ENCODE data around the gene SMC1A. TPM values are rescaled to one million over a fixed set of nuclear protein-coding genes. Genes with fewer than 3 reads are reported as not detected.
"Not testable (repeated sequence)": the region's sequence is repeated elsewhere in the genome, so short reads cannot be mapped to it uniquely, and the experiment has no call there.

The SMC1A gene
- total RNA-seq (2021), result 114 and 162 TPM in 2 replicates
- Bru-seq, nascent RNA, result percentile 94 among the genes with signal in this experiment
- BruChase-seq, experiment 1, labeled RNA remaining after a 2-hour chase, result percentile 94 among the genes with signal in this experiment
- percentile 97 among the genes with signal in this experiment for BruChase-seq, experiment 2, labeled RNA remaining after a 6-hour chase
- long read RNA-seq, full-length matches to known transcripts, result 66 of 133 reads
- long read RNA-seq, partial matches to known transcripts, result 31 of 133 reads
- long read RNA-seq, other reads (novel, unspliced or antisense), result 36 of 133 reads

GRCh38 chrX:53422086-53422860 is at the start of gene SMC1A:
Gene SMC1A (minus strand): TSS chrX:53422654. CDS start chrX:53422600, 54 bp downstream.
- Histone ChIP-seq H3K4me3 (peak within 1 kb of the TSS; percentile 58), H3F3A (ENCODE audit: insufficient read depth, low read depth) (no peaks in the 10 kb centered on the region), H3K4me1 (replicated peaks; ENCODE audit: insufficient read depth) (no peaks in the 10 kb centered on the region), H3K4me2 (peak within 1 kb of the TSS; percentile 75), H3K36me3 (ENCODE audit: low read depth) (no peaks in the 10 kb centered on the region), H3K9me2 (ENCODE audit: insufficient read depth) (no peaks in the 10 kb centered on the region), H3K27ac (peak within 1 kb of the TSS; percentile 49; the same call in 1 of the 2 replicates), H3K27me3 (ENCODE audit: insufficient read depth, low read depth) (no peaks in the 10 kb centered on the region), H3K9me3 (ENCODE audit: insufficient read depth, low read depth) (no peaks in the 10 kb centered on the region), H3K79me2 (ENCODE audit: low read depth) (peaks cover 37% of the 10 kb centered on the region), H4K20me1 (ENCODE audit: insufficient read depth) (no peaks in the 10 kb centered on the region), H2AFZ (0 out of 2 replicates have a peak within 1 kb of the TSS, but pooled peaks have one; percentile 39)
- CTCF ChIA-PET, result interaction anchor here (0.6 to 1.4 kb wide), 6 partner anchors 13 to 1217 kb away, joined by 3 to 5 read pairs (median 3); no protein-coding TSS in a partner anchor
- BruUV-seq (replicated peaks), result no TSS peak
- POLR2A ChIA-PET (ENCODE audit: unreplicated experiment), result interaction anchor here (0.6 to 1.2 kb wide), 7 partner anchors 80 to 1149 kb away, joined by 3 to 6 read pairs (median 5); partner anchors contain the start of gene KDM5C
- intact Hi-C loops (cut with micrococcal nuclease; ENCODE audit: unreplicated experiment), result loop anchor here (2.0 to 5.0 kb wide), 2 partner anchors 19 to 140 kb away; partner anchors contain the start of gene IQSEC2
- TF ChIP-seq EZH2 (IDR thresholded peaks at IDR 0.05; ENCODE audit: low read depth), result no peak
- TF ChIP-seq, protein P1, sequence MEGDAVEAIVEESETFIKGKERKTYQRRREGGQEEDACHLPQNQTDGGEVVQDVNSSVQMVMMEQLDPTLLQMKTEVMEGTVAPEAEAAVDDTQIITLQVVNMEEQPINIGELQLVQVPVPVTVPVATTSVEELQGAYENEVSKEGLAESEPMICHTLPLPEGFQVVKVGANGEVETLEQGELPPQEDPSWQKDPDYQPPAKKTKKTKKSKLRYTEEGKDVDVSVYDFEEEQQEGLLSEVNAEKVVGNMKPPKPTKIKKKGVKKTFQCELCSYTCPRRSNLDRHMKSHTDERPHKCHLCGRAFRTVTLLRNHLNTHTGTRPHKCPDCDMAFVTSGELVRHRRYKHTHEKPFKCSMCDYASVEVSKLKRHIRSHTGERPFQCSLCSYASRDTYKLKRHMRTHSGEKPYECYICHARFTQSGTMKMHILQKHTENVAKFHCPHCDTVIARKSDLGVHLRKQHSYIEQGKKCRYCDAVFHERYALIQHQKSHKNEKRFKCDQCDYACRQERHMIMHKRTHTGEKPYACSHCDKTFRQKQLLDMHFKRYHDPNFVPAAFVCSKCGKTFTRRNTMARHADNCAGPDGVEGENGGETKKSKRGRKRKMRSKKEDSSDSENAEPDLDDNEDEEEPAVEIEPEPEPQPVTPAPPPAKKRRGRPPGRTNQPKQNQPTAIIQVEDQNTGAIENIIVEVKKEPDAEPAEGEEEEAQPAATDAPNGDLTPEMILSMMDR (conservative IDR thresholded peaks at IDR 0.05), result no peak
- DNase-seq, result peak; percentile 82 to 99

DNA sequence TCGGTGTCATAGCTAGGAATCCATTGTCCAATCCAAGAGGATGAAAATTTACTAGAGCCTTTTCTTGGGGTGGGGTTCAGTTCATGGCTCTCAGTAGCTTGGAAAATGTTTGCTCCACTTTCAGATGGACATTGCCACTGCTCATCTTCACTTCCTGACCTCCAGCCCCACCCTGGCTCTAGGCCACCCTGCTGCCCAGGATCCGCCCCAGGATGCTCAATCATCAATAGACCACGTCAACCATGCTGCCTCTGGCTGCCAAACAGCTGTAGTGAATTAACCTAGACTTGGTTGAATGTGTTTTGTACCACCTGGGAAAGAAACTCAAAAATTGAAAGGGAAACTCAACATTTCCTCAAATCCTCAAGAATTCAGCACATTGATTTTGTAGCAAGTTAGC is 48.9 kb upstream of the SMC1A start:
- no peaks in the 10 kb centered on the region for H3K9me2 ChIP-seq (ENCODE audit: insufficient read depth)
- BruUV-seq (replicated peaks), result no TSS peak
- no peak for DNase-seq
- TF ChIP-seq EZH2 (IDR thresholded peaks at IDR 0.05; ENCODE audit: low read depth), result no peak
- TF ChIP-seq, protein P1 (conservative IDR thresholded peaks at IDR 0.05), result no peak
- CTCF ChIA-PET, result no interaction called here
- H3K27ac ChIP-seq, result no peak overlapping the region
- no peaks in the 10 kb centered on the region for H3K4me1 ChIP-seq (replicated peaks; ENCODE audit: insufficient read depth)
- H3K4me2 ChIP-seq, result no peak overlapping the region
- no peak overlapping the region for H2AFZ ChIP-seq
- POLR2A ChIA-PET (ENCODE audit: unreplicated experiment), result no interaction called here
- intact Hi-C loops (cut with micrococcal nuclease; ENCODE audit: unreplicated experiment), result no loop called here
- no peaks in the 10 kb centered on the region for H4K20me1 ChIP-seq (ENCODE audit: insufficient read depth)
- no peak overlapping the region for H3K4me3 ChIP-seq
- no peaks in the 10 kb centered on the region for H3K9me3 ChIP-seq (ENCODE audit: insufficient read depth, low read depth)
- H3K36me3 ChIP-seq (ENCODE audit: low read depth), result no peaks in the 10 kb centered on the region
- no peaks in the 10 kb centered on the region for H3F3A ChIP-seq (ENCODE audit: insufficient read depth, low read depth)
- no peaks in the 10 kb centered on the region for H3K79me2 ChIP-seq (ENCODE audit: low read depth)
- H3K27me3 ChIP-seq (ENCODE audit: insufficient read depth, low read depth), result no peaks in the 10 kb centered on the region

DNA sequence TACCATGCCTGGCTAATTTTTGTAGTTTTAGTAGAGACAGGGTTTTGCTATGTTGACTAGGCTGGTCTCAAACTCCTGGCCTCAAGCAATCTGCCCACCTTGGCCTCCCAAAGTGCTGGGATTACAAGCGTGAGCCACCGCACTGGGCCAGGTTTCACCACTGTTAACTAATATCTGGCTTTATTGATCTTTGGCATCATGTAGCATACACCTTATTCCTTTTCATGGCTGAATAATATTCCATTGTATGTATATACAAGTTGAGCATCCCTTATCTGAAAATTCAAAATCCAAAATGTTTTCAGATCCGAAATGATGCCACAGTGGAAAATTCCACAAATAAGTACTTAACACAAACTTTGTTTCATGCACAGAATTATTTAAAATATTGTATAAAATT is 46.2 kb upstream of the SMC1A start:
- H3K9me3 ChIP-seq (ENCODE audit: insufficient read depth, low read depth); H4K20me1 ChIP-seq (ENCODE audit: insufficient read depth); H3K36me3 ChIP-seq (ENCODE audit: low read depth); H3F3A ChIP-seq (ENCODE audit: insufficient read depth, low read depth); H3K27me3 ChIP-seq (ENCODE audit: insufficient read depth, low read depth); CTCF ChIA-PET; H3K4me1 ChIP-seq (replicated peaks; ENCODE audit: insufficient read depth); H3K27ac ChIP-seq; DNase-seq; H3K9me2 ChIP-seq (ENCODE audit: insufficient read depth); H3K4me3 ChIP-seq; intact Hi-C loops (cut with micrococcal nuclease; ENCODE audit: unreplicated experiment); POLR2A ChIA-PET (ENCODE audit: unreplicated experiment); H2AFZ ChIP-seq; BruUV-seq (replicated peaks); H3K4me2 ChIP-seq; H3K79me2 ChIP-seq (ENCODE audit: low read depth): not testable (repeated sequence)

Data from PC-9 (cell line).